Activated T-cell treated with anti-CD3 and anti-CD28 coated beads, Interleukin-2, amount 50 U/mL, for 24 hours (primary cell): ENCODE data around the gene PSMB8.
"Not testable (repeated sequence)": the region's sequence is repeated elsewhere in the genome, so short reads cannot be mapped to it uniquely, and the experiment has no call there.

ENCODE experiments used
- DNase-seq: peaks from one replicate; pipeline ENCODE4 v3.0.0-alpha.2; 2020
- H3K27ac Mint-ChIP-seq: 2 replicates; pipeline ENCODE4 v1.8.0; 2020; ENCODE audit warnings: mild to moderate bottlenecking, mixed read lengths
- H3K27me3 Mint-ChIP-seq: 2 replicates; pipeline ENCODE4 v1.8.0; 2020; ENCODE audit warnings: mixed read lengths
- H3K36me3 Mint-ChIP-seq: 2 replicates; pipeline ENCODE4 v1.8.0; 2020; ENCODE audit warnings: low read depth, mixed read lengths
- H3K4me1 Mint-ChIP-seq: 2 replicates; pipeline ENCODE4 v1.8.0; 2020; ENCODE audit warnings: low read depth, mixed read lengths
- H3K4me3 Mint-ChIP-seq: 2 replicates; pipeline ENCODE4 v1.8.0; 2020; ENCODE audit warnings: mild to moderate bottlenecking, moderate library complexity, mixed read lengths
- H3K9me3 Mint-ChIP-seq: 2 replicates; pipeline ENCODE4 v1.8.0; 2020; ENCODE audit warnings: mixed read lengths

The PSMB8 gene

GRCh38 chr6:32814145-32814544 is 29.7 kb downstream of the PSMB8 start:
- no peak for DNase-seq
- H3K4me1 Mint-ChIP-seq: peaks cover 4% of the 10 kb centered on the region
- H3K27ac Mint-ChIP-seq: no peak overlapping the region
- H3K9me3 Mint-ChIP-seq: no peaks in the 10 kb centered on the region
- H3K27me3 Mint-ChIP-seq: no peaks in the 10 kb centered on the region
- H3K4me3 Mint-ChIP-seq: no peak overlapping the region
- peaks cover 15% of the 10 kb centered on the region for H3K36me3 Mint-ChIP-seq

DNA sequence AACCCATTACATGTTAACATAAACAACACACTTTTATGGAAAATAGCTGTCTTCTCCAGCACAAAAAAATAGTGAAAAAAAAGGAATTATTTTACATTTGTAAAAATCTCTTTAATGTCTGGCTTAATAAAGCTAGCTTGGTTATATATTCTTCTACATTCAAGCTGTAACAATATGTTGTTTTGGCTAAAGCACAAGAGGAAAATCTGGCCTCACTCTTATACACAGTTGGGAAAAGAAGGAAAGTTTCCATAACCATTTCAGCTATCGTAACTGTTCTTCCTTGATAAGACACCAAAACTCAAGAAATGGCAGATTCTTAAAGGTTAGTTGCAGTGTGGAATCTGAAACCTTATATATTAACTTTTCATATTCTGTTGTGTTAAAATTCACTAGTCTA is 34.7 kb downstream of the PSMB8 start:
- Mint-ChIP-seq H3K4me3 (no peak overlapping the region), H3K27me3 (peaks cover 38% of the 10 kb centered on the region), H3K27ac (no peak overlapping the region), H3K36me3 (peaks cover 9% of the 10 kb centered on the region), H3K9me3 (no peaks in the 10 kb centered on the region), H3K4me1 (peaks cover 9% of the 10 kb centered on the region)
- no peak for DNase-seq

DNA sequence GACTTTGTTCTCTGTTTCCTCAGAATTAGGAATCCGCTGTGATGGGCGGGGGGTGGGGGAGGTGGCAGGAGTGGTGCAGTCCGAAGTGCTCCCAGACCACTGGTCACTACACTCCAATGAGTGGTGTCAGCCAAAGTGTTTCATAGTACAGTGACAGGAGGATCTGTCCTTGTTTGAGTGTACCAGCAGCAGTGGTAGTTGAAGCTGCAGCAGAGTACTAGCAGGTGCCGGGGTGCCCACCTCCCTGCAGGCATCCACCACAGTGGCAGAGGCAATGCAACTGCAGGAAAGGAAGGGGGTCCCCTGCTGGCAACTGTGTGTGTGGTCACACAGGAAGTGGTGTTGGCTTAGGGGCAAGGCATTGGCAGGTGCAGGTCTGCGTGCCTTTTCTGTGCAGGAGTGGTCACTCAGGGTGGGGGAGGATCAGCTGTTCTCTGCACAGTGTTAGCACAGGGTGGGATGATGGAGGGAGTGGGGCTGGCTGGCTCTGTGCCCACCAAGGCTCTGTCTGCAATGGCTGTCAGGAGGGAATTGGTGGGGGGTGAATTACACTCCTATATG is 36.7 kb downstream of the PSMB8 start:
- no peak for DNase-seq
- Mint-ChIP-seq H3K27ac (no peak overlapping the region), H3K4me1 (peaks cover 9% of the 10 kb centered on the region), H3K27me3 (peaks cover 57% of the 10 kb centered on the region), H3K36me3 (no peaks in the 10 kb centered on the region), H3K9me3 (no peaks in the 10 kb centered on the region), H3K4me3 (no peak overlapping the region)

- H3K9me3 Mint-ChIP-seq, H3K27ac Mint-ChIP-seq, H3K4me1 Mint-ChIP-seq, H3K36me3 Mint-ChIP-seq, H3K4me3 Mint-ChIP-seq, DNase-seq: not testable (repeated sequence)
- H3K27me3 Mint-ChIP-seq: peaks cover 65% of the 10 kb centered on the region
Observed at GRCh38 chr6:32805404-32805803, 38.4 kb downstream of the PSMB8 start.

DNA sequence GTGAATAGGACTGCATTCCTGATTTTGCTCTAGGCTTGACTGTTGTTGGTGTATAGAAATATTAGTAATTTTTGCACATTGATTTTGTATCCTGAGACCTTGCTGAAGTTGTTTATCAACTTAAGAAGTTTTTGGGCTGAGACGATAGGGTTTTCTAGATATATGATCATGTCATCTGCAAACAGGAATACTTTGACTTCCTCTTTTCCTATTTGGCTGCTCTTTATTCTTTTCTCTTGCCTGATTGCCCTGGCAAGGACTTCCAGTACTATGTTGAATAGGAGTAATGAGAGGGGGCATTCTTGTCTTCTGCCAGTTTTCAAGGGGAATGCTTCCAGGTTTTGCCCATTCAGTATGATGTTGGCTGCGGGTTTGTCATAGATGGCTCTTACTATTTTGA is 40.4 kb downstream of the PSMB8 start:
- no peaks in the 10 kb centered on the region for H3K36me3 Mint-ChIP-seq
- H3K27me3 Mint-ChIP-seq: peaks cover 73% of the 10 kb centered on the region
- H3K27ac Mint-ChIP-seq: no peak overlapping the region
- H3K4me1 Mint-ChIP-seq: peaks cover 9% of the 10 kb centered on the region
- DNase-seq: no peak
- no peak overlapping the region for H3K4me3 Mint-ChIP-seq
- H3K9me3 Mint-ChIP-seq: no peaks in the 10 kb centered on the region

DNA sequence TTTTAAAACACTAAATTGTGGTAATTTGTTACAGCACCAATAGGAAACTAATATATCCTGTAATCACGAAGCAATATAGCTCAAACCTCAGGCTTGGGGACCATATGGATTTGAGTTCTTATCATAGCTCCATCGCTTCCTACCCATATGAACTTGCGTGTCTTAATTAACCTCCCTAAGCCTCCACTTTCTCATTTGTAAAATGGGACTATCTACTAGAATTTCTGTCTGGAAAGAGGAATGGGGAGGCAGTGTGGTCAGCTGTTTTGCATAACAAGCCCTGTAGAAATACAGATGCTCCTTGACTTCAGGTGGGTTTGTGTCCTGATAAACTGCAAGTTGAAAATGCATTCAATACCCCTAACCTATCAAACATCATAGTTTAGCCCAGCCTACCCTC is 44.1 kb downstream of the PSMB8 start:
- peaks cover 70% of the 10 kb centered on the region for H3K27me3 Mint-ChIP-seq
- no peak overlapping the region for H3K27ac Mint-ChIP-seq
- H3K36me3 Mint-ChIP-seq: no peaks in the 10 kb centered on the region
- peaks cover 11% of the 10 kb centered on the region for H3K4me1 Mint-ChIP-seq
- H3K9me3 Mint-ChIP-seq: no peaks in the 10 kb centered on the region
- H3K4me3 Mint-ChIP-seq: no peak overlapping the region
- no peak for DNase-seq

DNA sequence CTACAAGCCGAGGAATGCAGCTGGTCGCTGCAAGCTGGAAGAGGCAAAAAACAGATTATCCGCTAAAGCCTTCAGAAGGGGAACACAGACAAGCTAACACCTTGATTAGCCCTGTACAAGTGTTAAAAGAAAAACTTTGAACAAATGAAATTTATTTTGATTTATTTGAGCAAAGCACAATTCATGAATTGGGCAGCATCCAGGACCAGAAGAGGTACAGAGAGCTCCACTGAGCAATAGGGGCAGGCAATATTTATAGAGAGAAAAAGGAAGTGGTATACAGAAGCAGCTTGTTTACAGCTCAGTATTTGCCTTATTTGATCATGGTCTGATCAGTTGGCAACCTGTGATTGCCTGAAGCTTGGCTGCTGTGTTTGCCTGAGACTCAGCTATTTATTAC is 44.7 kb downstream of the PSMB8 start:
- H3K27ac Mint-ChIP-seq: no peak overlapping the region
- DNase-seq: no peak
- H3K9me3 Mint-ChIP-seq: no peaks in the 10 kb centered on the region
- peaks cover 66% of the 10 kb centered on the region for H3K27me3 Mint-ChIP-seq
- H3K36me3 Mint-ChIP-seq: no peaks in the 10 kb centered on the region
- H3K4me3 Mint-ChIP-seq: no peak overlapping the region
- H3K4me1 Mint-ChIP-seq: peaks cover 17% of the 10 kb centered on the region

DNA sequence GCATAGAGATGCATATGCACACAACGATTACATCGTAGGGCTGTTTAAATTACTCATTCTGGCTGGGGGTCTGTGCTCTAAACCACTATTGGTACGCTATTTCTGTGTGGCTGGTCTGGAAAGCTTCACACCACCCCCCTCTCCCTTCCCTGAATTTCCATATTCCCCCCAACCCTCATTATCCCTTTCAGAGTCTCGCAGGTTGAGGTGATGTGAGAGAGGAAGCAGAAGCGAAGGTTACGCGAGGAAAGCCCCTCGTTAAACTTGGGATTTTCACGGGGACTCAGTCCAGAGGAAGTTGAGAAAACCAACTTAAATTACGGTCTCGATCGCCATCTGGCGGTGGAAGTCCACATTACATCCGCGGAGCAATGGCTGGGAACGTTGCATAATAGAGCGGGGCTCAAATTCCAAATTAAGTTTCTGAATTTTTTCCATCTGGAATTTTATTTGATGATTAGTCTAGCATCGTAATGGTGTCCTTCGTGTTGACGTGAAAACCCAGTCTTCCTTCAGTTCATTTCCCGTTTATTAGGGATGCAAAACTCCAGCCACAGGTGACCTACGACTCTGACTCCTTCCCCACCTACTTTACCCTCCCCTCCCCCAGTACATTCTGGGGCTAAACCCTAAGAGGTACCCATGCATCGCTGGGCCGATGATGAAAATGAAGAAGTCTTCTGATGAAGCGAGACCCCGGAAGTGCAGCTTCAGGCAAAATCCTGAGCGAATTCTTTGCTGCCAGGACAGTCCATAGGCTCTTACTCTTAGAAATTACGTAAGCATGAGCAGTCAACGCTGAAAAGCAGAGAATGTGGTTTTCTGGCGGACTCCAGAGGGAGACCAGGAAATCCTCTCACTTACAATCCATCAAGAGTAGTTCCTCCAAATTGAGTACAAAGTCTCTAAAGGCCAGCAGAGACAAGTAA is 46.7 kb downstream of the PSMB8 start:
- no peak overlapping the region for H3K27ac Mint-ChIP-seq
- H3K36me3 Mint-ChIP-seq: no peaks in the 10 kb centered on the region
- H3K9me3 Mint-ChIP-seq: no peaks in the 10 kb centered on the region
- peak overlapping the region; percentile 57 for H3K4me3 Mint-ChIP-seq
- DNase-seq: peak; percentile 89
- peaks cover 23% of the 10 kb centered on the region for H3K4me1 Mint-ChIP-seq
- H3K27me3 Mint-ChIP-seq: peaks cover 57% of the 10 kb centered on the region

DNA sequence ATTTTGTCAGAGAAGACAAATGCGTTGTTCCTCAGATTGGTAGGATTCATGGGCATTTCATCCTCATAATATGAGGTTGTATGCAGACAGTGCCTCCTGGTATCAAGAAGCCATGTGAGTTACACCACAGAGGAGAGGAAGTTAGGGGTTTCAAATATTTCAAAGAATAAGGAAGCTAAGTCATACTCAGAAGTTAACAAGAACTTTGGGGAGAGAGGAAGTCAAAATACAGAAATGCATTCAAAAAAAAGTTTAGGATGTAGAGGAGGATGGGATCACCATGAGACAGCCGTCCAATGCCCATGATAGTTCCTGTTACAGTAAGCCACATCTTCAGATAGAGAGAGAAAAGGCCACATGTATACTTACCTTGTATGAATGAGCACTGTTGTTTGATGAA is 49.3 kb downstream of the PSMB8 start:
- Mint-ChIP-seq H3K27ac (no peak overlapping the region), H3K9me3 (no peaks in the 10 kb centered on the region), H3K27me3 (peaks cover 57% of the 10 kb centered on the region), H3K4me1 (peaks cover 23% of the 10 kb centered on the region), H3K4me3 (no peak overlapping the region), H3K36me3 (no peaks in the 10 kb centered on the region)
- no peak for DNase-seq

DNA sequence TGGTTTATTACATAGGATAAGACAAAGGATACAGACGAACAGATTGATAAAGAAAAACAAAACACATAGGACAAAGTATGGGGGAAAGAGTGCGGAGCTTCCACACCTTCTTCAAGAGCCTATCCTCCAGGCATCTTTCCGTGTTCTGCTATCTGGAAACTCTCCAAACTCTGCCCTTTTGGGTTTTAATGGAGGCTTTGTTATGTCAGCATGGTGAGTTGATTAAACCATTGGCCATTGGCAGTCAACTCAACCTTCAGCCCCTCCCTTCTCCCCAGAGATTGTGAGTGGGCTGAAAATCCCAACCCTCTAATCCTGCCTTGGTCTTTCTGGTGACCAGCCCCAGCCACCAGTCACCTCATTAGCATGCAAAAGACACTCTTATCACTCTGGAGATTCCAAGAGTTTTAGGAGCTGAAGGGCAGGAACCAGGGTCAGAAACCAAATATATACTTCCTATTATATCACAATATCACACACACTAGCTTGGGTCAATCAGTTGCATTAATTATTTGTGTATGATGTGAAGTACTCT is 50.9 kb downstream of the PSMB8 start:
- no peak for DNase-seq
- Mint-ChIP-seq H3K9me3 (no peaks in the 10 kb centered on the region), H3K36me3 (no peaks in the 10 kb centered on the region), H3K4me1 (peaks cover 23% of the 10 kb centered on the region), H3K27me3 (peaks cover 56% of the 10 kb centered on the region), H3K4me3 (no peak overlapping the region), H3K27ac (no peak overlapping the region)
